ENCODE data around the gene TRPM3. TPM values are rescaled to one million over a fixed set of nuclear protein-coding genes. Genes with fewer than 3 reads are reported as not detected.

The TRPM3 gene
- total RNA-seq, 3 donors from 2014 or later (not counting 1 experiment from before 2014, with no cell fraction given), result not detected

DNA sequence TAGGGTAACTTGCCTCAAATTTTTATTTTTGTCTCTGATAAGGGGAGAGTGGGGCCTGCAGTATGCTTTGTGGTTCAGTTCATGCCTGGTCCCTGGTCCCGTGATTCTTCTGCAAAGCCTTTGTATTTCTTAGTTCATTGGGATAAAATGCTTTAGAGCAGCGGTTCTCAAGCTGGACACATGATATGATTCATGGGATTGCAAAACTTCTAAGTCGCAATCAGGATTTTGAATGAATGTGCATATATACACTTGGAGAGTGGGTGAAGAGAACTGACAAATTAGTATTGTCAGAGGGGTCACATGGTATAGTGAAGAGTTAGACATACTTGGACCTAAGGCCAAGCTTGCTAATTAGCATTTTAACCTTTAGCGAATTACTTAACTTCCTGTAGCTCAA, 441.6 kb downstream of the TRPM3 start:
- Mint-ChIP-seq H3K27me3 (ENCODE audit: low read depth in 2 of 2) (no peaks in the 10 kb centered on the region), H3K9me3 (no peaks in the 10 kb centered on the region), H3K4me3 (no peak overlapping the region), H3K27ac (no peak overlapping the region), H3K4me1 (no peaks in the 10 kb centered on the region), H3K36me3 (no peaks in the 10 kb centered on the region)
- ATAC-seq (no peak), DNase-seq (no peak)
- H3K27me3 ChIP-seq (ENCODE audit: control insufficient read depth, insufficient read depth, low read length), result no peaks in the 10 kb centered on the region
- no peak overlapping the region for H3K27ac ChIP-seq (ENCODE audit: low read length)
- no peaks in the 10 kb centered on the region for H3K4me1 ChIP-seq (ENCODE audit: control insufficient read depth, insufficient read depth, low read length)
- 87% methylated on average over 3 of the region's 4 CpGs for WGBS (ENCODE audit: insufficient coverage)
- H3K4me3 ChIP-seq (ENCODE audit: low read length), result no peak overlapping the region
- H3K9me3 ChIP-seq (ENCODE audit: control insufficient read depth, insufficient read depth, low read length), result no peaks in the 10 kb centered on the region
- intact Hi-C loops (cut with micrococcal nuclease), result no loop called here
- no peaks in the 10 kb centered on the region for H3K36me3 ChIP-seq (ENCODE audit: control insufficient read depth, insufficient read depth, low read length)
- TF ChIP-seq, protein P1, sequence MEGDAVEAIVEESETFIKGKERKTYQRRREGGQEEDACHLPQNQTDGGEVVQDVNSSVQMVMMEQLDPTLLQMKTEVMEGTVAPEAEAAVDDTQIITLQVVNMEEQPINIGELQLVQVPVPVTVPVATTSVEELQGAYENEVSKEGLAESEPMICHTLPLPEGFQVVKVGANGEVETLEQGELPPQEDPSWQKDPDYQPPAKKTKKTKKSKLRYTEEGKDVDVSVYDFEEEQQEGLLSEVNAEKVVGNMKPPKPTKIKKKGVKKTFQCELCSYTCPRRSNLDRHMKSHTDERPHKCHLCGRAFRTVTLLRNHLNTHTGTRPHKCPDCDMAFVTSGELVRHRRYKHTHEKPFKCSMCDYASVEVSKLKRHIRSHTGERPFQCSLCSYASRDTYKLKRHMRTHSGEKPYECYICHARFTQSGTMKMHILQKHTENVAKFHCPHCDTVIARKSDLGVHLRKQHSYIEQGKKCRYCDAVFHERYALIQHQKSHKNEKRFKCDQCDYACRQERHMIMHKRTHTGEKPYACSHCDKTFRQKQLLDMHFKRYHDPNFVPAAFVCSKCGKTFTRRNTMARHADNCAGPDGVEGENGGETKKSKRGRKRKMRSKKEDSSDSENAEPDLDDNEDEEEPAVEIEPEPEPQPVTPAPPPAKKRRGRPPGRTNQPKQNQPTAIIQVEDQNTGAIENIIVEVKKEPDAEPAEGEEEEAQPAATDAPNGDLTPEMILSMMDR (IDR thresholded peaks at IDR 0.05), result no peak

DNA sequence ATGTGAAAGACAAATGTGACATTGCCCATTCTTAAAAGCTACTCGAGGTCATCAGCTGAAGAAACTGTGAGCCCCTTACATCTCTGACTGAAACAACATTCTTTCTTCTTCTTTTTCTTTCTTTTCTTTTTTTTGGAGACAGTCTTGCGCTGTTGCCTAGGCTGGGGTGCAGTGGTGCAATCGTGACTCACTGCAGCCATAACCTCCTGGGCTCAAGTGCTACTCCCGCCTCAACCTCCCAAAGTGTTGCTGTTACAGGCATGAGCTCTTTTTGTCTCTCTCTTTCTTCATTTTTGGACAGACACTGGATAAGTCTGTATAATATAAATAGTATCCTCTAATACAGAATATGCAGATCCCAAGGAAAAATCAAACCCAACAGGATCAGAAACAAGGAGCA, 443.3 kb downstream of the TRPM3 start:
- Mint-ChIP-seq H3K9me3 (no peaks in the 10 kb centered on the region), H3K4me3 (no peak overlapping the region), H3K27ac (no peak overlapping the region), H3K36me3 (no peaks in the 10 kb centered on the region), H3K27me3 (ENCODE audit: low read depth in 2 of 2) (peaks cover 0 to under 1% of the 10 kb centered on the region in 2 donors), H3K4me1 (no peaks in the 10 kb centered on the region)
- Histone ChIP-seq H3K27me3 (ENCODE audit: control insufficient read depth, insufficient read depth, low read length) (no peaks in the 10 kb centered on the region), H3K4me3 (ENCODE audit: low read length) (no peak overlapping the region), H3K27ac (ENCODE audit: low read length) (no peak overlapping the region), H3K4me1 (ENCODE audit: control insufficient read depth, insufficient read depth, low read length) (no peaks in the 10 kb centered on the region), H3K9me3 (ENCODE audit: control insufficient read depth, insufficient read depth, low read length) (no peaks in the 10 kb centered on the region), H3K36me3 (ENCODE audit: control insufficient read depth, insufficient read depth, low read length) (no peaks in the 10 kb centered on the region)
- intact Hi-C loops (cut with micrococcal nuclease), result no loop called here
- DNase-seq (no peak), ATAC-seq (no peak)
- TF ChIP-seq, protein P1 (IDR thresholded peaks at IDR 0.05), result no peak
- 91% methylated on average over 4 of the region's 4 CpGs for WGBS (ENCODE audit: insufficient coverage)

DNA sequence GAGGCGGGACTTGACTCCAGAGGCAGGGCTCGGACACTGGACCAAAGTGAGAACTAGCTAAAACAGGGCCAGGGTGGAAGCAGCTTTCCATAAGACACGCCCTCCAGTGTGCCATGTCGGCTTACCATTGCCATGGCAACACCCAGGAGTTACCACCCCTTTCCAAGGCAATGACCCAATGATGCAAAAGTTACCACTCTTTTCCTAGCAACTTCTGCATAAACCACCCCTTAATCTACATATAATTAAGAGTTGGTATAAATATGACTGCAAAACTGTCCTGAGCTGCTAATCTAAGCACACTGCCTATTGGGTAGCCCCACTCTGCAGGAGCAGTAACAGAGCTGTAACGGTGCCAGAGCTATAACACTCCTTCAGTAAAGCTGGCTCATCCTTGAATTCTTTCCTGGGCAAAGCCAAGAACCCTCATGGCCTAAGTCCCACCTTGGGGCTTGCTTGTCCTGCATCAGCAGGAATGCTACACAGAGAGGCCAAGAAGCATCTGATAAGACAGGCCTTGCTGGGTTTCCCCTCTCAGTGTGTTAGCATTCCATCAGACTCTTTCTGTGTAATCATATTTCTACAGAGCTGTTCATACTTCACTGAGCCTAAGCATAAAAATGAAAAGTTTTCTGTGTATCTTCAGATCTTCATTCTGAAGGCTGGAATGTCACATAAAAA, 444.2 kb downstream of the TRPM3 start:
- no peaks in the 10 kb centered on the region for H3K4me1 Mint-ChIP-seq
- 94% methylated on average over 5 of the region's 5 CpGs for WGBS (ENCODE audit: insufficient coverage)
- DNase-seq (no peak), ATAC-seq (no peak)
- H3K9me3 ChIP-seq (ENCODE audit: control insufficient read depth, insufficient read depth, low read length), result no peaks in the 10 kb centered on the region
- peaks cover 2 to 8% of the 10 kb centered on the region in 2 donors for H3K27me3 Mint-ChIP-seq (ENCODE audit: low read depth in 2 of 2)
- no peak overlapping the region for H3K4me3 Mint-ChIP-seq
- no peak overlapping the region for H3K4me3 ChIP-seq (ENCODE audit: low read length)
- H3K36me3 Mint-ChIP-seq, result no peaks in the 10 kb centered on the region
- intact Hi-C loops (cut with micrococcal nuclease), result no loop called here
- no peak overlapping the region for H3K27ac ChIP-seq (ENCODE audit: low read length)
- no peaks in the 10 kb centered on the region for H3K9me3 Mint-ChIP-seq
- TF ChIP-seq, protein P1 (IDR thresholded peaks at IDR 0.05), result no peak
- H3K27ac Mint-ChIP-seq, result no peak overlapping the region
- H3K4me1 ChIP-seq (ENCODE audit: control insufficient read depth, insufficient read depth, low read length), result no peaks in the 10 kb centered on the region
- no peaks in the 10 kb centered on the region for H3K36me3 ChIP-seq (ENCODE audit: control insufficient read depth, insufficient read depth, low read length)
- H3K27me3 ChIP-seq (ENCODE audit: control insufficient read depth, insufficient read depth, low read length), result no peaks in the 10 kb centered on the region

DNA sequence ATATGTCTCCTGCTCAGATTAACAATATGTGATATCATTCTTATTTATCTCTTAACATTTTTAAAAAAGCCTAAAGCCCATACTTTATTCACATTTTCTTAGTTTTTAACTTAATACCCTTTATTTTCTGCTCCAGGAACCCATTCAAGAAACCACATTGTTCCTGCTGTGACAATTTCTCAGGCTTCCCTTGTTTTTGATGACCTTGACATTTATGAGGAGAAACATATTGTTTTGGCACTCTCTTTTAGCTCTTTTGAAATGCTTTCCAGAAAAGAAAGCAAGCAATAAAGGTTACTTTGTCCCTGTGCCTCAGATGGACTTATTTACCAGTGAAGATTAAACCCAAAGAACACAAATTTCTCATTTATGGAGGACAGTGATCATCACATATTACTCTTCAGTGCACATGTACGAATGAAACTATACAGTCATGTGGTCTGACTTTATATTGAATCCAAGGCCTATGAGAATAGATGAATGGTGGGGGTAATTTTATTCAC, 445.5 kb downstream of the TRPM3 start:
- TF ChIP-seq, protein P1 (IDR thresholded peaks at IDR 0.05), result no peak
- H3K4me3 Mint-ChIP-seq, result no peak overlapping the region
- DNase-seq (no peak), ATAC-seq (no peak)
- H3K27me3 ChIP-seq (ENCODE audit: control insufficient read depth, insufficient read depth, low read length), result no peaks in the 10 kb centered on the region
- no peak overlapping the region for H3K27ac ChIP-seq (ENCODE audit: low read length)
- no peaks in the 10 kb centered on the region for H3K4me1 ChIP-seq (ENCODE audit: control insufficient read depth, insufficient read depth, low read length)
- H3K4me1 Mint-ChIP-seq, result no peaks in the 10 kb centered on the region
- peaks cover 2 to 8% of the 10 kb centered on the region in 2 donors for H3K27me3 Mint-ChIP-seq (ENCODE audit: low read depth in 2 of 2)
- no peaks in the 10 kb centered on the region for H3K36me3 Mint-ChIP-seq
- intact Hi-C loops (cut with micrococcal nuclease), result no loop called here
- H3K9me3 ChIP-seq (ENCODE audit: control insufficient read depth, insufficient read depth, low read length), result no peaks in the 10 kb centered on the region
- no peak overlapping the region for H3K27ac Mint-ChIP-seq
- no peak overlapping the region for H3K4me3 ChIP-seq (ENCODE audit: low read length)
- no CpG with 5 or more reads among the region's 1 CpG for WGBS (ENCODE audit: insufficient coverage)
- no peaks in the 10 kb centered on the region for H3K9me3 Mint-ChIP-seq
- H3K36me3 ChIP-seq (ENCODE audit: control insufficient read depth, insufficient read depth, low read length), result no peaks in the 10 kb centered on the region
